Measurements from ENCODE around the gene OR9G4. TPM values are rescaled to one million over a fixed set of nuclear protein-coding genes. Genes with fewer than 3 reads are reported as not detected.

OR9G4 gene
- total RNA-seq, 2 donors from 2014 or later: not detected

- DNase-seq (ENCODE audit: low spot score) (no peak), ATAC-seq (ENCODE audit: insufficient number of reproducible peaks, low FRiP score, low read depth) (no peak)
- Histone ChIP-seq H3K27ac (no peak overlapping the region), H3K27me3 (replicated peaks; ENCODE audit: insufficient read depth) (no peaks in the 10 kb centered on the region), H3K36me3 (no peaks in the 10 kb centered on the region), H3K4me1 (ENCODE audit: control insufficient read depth in 1 of 2, low read depth in 2 of 2) (no peaks in the 10 kb centered on the region), H3K4me3 (no peak overlapping the region), H3K9me3 (no peaks in the 10 kb centered on the region)
- no peak for TF ChIP-seq CTCF (IDR thresholded peaks at IDR 0.05)
These were observed 3.0 kb upstream of the OR9G4 start for GRCh38 chr11:56751480-56751879.

- Histone ChIP-seq H3K9me3 (no peaks in the 10 kb centered on the region), H3K4me1 (ENCODE audit: control insufficient read depth in 1 of 2, low read depth in 2 of 2) (no peaks in the 10 kb centered on the region), H3K36me3 (no peaks in the 10 kb centered on the region), H3K27me3 (replicated peaks; ENCODE audit: insufficient read depth) (no peaks in the 10 kb centered on the region), H3K4me3 (no peak overlapping the region), H3K27ac (no peak overlapping the region)
- no peak for TF ChIP-seq CTCF (IDR thresholded peaks at IDR 0.05)
- no peak for DNase-seq (ENCODE audit: low spot score)
- ATAC-seq (ENCODE audit: insufficient number of reproducible peaks, low FRiP score, low read depth): no peak
These were observed 1.7 kb upstream of the OR9G4 start for GRCh38 chr11:56750190-56750589.

DNA sequence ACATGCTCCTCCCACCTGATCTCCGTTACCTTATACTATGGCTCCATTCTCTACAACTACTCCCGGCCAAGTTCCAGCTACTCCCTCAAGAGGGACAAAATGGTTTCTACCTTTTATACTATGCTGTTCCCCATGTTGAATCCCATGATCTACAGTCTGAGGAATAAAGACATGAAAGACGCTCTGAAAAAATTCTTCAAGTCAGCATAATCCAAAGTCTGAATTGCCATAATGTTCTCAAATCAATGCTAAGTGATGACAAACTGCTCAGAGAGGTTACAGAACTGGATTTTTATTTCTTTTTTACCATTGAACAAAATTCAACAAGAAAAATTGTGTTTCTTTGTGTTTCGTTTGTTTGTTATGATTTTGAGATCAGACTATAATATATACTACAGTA, 7.6 kb downstream of the OR9G4 start:
- Histone ChIP-seq H3K36me3 (no peaks in the 10 kb centered on the region), H3K9me3 (no peaks in the 10 kb centered on the region), H3K4me1 (ENCODE audit: control insufficient read depth in 1 of 2, low read depth in 2 of 2) (no peaks in the 10 kb centered on the region), H3K27ac (no peak overlapping the region), H3K27me3 (replicated peaks; ENCODE audit: insufficient read depth) (no peaks in the 10 kb centered on the region), H3K4me3 (no peak overlapping the region)
- ATAC-seq (ENCODE audit: insufficient number of reproducible peaks, low FRiP score, low read depth) (no peak), DNase-seq (ENCODE audit: low spot score) (no peak)
- no peak for TF ChIP-seq CTCF (IDR thresholded peaks at IDR 0.05)

DNA sequence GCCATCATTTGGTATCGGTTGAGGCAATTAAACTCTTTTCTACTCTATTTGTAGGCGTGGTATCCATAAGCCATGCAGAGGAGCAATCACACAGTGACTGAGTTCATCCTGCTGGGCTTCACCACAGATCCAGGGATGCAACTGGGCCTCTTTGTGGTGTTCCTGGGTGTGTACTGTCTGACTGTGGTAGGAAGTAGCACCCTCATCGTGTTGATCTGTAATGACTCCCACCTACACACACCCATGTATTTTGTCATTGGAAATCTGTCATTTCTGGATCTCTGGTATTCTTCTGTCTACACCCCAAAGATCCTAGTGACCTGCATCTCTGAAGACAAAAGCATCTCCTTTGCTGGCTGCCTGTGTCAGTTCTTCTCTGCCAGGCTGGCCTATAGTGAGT, 8.4 kb downstream of the OR9G4 start:
- DNase-seq (ENCODE audit: low spot score) (no peak), ATAC-seq (ENCODE audit: insufficient number of reproducible peaks, low FRiP score, low read depth) (no peak)
- no peak for TF ChIP-seq CTCF (IDR thresholded peaks at IDR 0.05)
- Histone ChIP-seq H3K9me3 (no peaks in the 10 kb centered on the region), H3K4me3 (no peak overlapping the region), H3K27me3 (replicated peaks; ENCODE audit: insufficient read depth) (no peaks in the 10 kb centered on the region), H3K4me1 (ENCODE audit: control insufficient read depth in 1 of 2, low read depth in 2 of 2) (no peaks in the 10 kb centered on the region), H3K36me3 (no peaks in the 10 kb centered on the region), H3K27ac (no peak overlapping the region)

DNA sequence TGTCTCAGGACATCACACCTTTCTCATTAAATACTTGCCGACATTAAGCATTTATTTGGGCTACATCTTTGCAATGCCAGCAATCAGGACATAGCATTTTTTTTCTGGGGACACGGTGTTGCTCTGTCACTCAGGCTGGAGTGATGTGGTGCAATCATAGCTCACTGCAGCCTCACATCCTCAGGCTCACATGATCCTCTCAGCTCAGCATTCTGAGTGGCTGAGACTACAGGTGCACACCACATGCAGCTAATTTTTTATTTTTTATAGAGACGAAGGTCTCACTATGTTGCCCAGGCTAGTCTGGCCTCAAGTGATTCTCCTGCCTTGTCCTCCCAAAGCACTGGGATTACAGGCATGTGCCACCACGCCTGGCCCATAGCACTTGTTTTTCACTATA, 28.0 kb downstream of the OR9G4 start:
- TF ChIP-seq CTCF (IDR thresholded peaks at IDR 0.05): no peak
- Histone ChIP-seq H3K27ac (no peak overlapping the region), H3K27me3 (replicated peaks; ENCODE audit: insufficient read depth) (no peaks in the 10 kb centered on the region), H3K9me3 (no peaks in the 10 kb centered on the region), H3K4me3 (no peak overlapping the region), H3K4me1 (ENCODE audit: control insufficient read depth in 1 of 2, low read depth in 2 of 2) (no peaks in the 10 kb centered on the region), H3K36me3 (no peaks in the 10 kb centered on the region)
- ATAC-seq (ENCODE audit: insufficient number of reproducible peaks, low FRiP score, low read depth) (no peak), DNase-seq (ENCODE audit: low spot score) (no peak)

Measured in thoracic aorta (tissue), 2 donors.